Spleen (tissue), 7 donors: ENCODE data around the gene POLR2F.
A peak's percentile ranks its signal among the peaks of the same experiment; 100 is the strongest.

Experiments used
- POLR2A ChIP-seq, 3 donors: fragments of 450-650 bp; IDR thresholded peaks; one replicate each; pipeline ENCODE4 v1.5.1; 2017; ENCODE audit warnings: antibody characterized with exemption in 3 of 3, mild to moderate bottlenecking in 1 of 3
- POLR2AphosphoS5 ChIP-seq, 3 donors: sonication (generic); formaldehyde crosslinking; IDR thresholded peaks; one replicate each; pipeline ENCODE4 v1.5.1; 2017; ENCODE audit warnings: antibody characterized with exemption in 3 of 3
- TF ChIP-seq, protein P1 (sequence below), 11 experiments: fragments of 200-600 bp in 7 of 11; fragments of 450-650 bp in 4 of 11; sonication (generic) in 4 of 11; IDR thresholded peaks in 8 of 11; conservative IDR thresholded peaks in 3 of 11; 1 replicate in 7 of 11; 2 replicates in 4 of 11; pipeline versions ENCODE4 v1.4.0 to v1.8.0; 2016 to 2021; ENCODE audit warnings: antibody characterized with exemption in 11 of 11, inconsistent platforms in 4 of 11, mild to moderate bottlenecking in 1 of 11
- donor health status: DM: no; HTN: no; CAD: no; lungs with moderate emphysema.
- donor health status: DM: no; HTN: no; CAD: no.
- donor health status: DM: no; HTN: no; CAD: no.

GRCh38 chr22:37905534-37906363 is 47.8 kb upstream of the POLR2F start, which contains the start of gene MICALL1:
- TF ChIP-seq POLR2A (IDR thresholded peaks at IDR 0.05) (no peak), POLR2AphosphoS5 (IDR thresholded peaks at IDR 0.05) (peak in 1 of 3 donors; percentile 15)
- TF ChIP-seq, protein P1, sequence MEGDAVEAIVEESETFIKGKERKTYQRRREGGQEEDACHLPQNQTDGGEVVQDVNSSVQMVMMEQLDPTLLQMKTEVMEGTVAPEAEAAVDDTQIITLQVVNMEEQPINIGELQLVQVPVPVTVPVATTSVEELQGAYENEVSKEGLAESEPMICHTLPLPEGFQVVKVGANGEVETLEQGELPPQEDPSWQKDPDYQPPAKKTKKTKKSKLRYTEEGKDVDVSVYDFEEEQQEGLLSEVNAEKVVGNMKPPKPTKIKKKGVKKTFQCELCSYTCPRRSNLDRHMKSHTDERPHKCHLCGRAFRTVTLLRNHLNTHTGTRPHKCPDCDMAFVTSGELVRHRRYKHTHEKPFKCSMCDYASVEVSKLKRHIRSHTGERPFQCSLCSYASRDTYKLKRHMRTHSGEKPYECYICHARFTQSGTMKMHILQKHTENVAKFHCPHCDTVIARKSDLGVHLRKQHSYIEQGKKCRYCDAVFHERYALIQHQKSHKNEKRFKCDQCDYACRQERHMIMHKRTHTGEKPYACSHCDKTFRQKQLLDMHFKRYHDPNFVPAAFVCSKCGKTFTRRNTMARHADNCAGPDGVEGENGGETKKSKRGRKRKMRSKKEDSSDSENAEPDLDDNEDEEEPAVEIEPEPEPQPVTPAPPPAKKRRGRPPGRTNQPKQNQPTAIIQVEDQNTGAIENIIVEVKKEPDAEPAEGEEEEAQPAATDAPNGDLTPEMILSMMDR (IDR thresholded peaks at IDR 0.05 in 8 of 11, conservative IDR thresholded peaks at IDR 0.05 in 3 of 11): peak in 3 of 11 experiments; percentile 24 to 48 (median 35)
